Thyroid gland (tissue), 4 donors: ENCODE measurements around the gene COL18A1.

Experiments
- POLR2A ChIP-seq, 2 donors: fragments of 450-650 bp; IDR thresholded peaks; one replicate each; pipeline ENCODE4 v1.6.1; 2017; ENCODE audit warnings: antibody characterized with exemption in 2 of 2, mild to moderate bottlenecking in 2 of 2, moderate library complexity in 1 of 2
- TF ChIP-seq, protein P1 (sequence below), 6 experiments: fragments of 200-600 bp in 3 of 6; fragments of 450-650 bp in 3 of 6; sonication (generic) in 3 of 6; IDR thresholded peaks; one replicate each; pipeline ENCODE4 v1.5.1; 2016 to 2019; ENCODE audit warnings: antibody characterized with exemption in 6 of 6, mild to moderate bottlenecking in 2 of 6, inconsistent platforms in 1 of 6, moderate library complexity in 1 of 6

GRCh38 chr21:45550522-45551210 lies 145.7 kb downstream of the COL18A1 start:
- TF ChIP-seq, protein P1, sequence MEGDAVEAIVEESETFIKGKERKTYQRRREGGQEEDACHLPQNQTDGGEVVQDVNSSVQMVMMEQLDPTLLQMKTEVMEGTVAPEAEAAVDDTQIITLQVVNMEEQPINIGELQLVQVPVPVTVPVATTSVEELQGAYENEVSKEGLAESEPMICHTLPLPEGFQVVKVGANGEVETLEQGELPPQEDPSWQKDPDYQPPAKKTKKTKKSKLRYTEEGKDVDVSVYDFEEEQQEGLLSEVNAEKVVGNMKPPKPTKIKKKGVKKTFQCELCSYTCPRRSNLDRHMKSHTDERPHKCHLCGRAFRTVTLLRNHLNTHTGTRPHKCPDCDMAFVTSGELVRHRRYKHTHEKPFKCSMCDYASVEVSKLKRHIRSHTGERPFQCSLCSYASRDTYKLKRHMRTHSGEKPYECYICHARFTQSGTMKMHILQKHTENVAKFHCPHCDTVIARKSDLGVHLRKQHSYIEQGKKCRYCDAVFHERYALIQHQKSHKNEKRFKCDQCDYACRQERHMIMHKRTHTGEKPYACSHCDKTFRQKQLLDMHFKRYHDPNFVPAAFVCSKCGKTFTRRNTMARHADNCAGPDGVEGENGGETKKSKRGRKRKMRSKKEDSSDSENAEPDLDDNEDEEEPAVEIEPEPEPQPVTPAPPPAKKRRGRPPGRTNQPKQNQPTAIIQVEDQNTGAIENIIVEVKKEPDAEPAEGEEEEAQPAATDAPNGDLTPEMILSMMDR (IDR thresholded peaks at IDR 0.05): no peak
- TF ChIP-seq POLR2A (IDR thresholded peaks at IDR 0.05): no peak
